Naive thymus-derived CD4-positive, alpha-beta T cell (primary cell): Measurements from ENCODE around the gene HUS1. TPM values are rescaled to one million over a fixed set of nuclear protein-coding genes. Genes with fewer than 3 reads are reported as not detected.

Experiments
- ATAC-seq: fragments of 150-1000 bp; cut with Tn5 transposase; 2 replicates; pipeline ENCODE4 v1.10.0; 2021; ENCODE audit warnings: mild to moderate bottlenecking, moderate library complexity
- CTCF ChIA-PET: fragments of 350-600 bp; sonication (Branson Sonifier 250); formaldehyde crosslinking; loops from one replicate; lab custom pipeline; 2021; ENCODE audit warnings: antibody characterized with exemption; lab: Charles Lee
- POLR2A ChIA-PET: fragments of 350-600 bp; sonication (Branson Sonifier 250); formaldehyde crosslinking; loops from one replicate; lab custom pipeline; 2021; ENCODE audit warnings: antibody characterized with exemption, inconsistent platforms; lab: Charles Lee
- DNase-seq, 9 donors: peaks; one replicate each; pipeline versions ENCODE4 v3.0.0 to v3.0.0-alpha.2; 2020 to 2022; ENCODE audit warnings: mixed read lengths in 1 of 9
- H3K27ac ChIP-seq: one replicate; pipeline ENCODE4 v1.7.0; 2013; ENCODE audit warnings: mild to moderate bottlenecking, low read depth, low read length, moderate library complexity
- H3K27me3 ChIP-seq, 2 donors: one replicate each; pipeline ENCODE4 v1.7.0; 2013; ENCODE audit warnings: low read length in 2 of 2, mild to moderate bottlenecking in 2 of 2, moderate library complexity in 2 of 2; ENCODE audit not compliant: control insufficient read depth in 2 of 2, insufficient read depth in 2 of 2
- H3K36me3 ChIP-seq, 3 experiments: 1 replicate in 2 of 3; 2 replicates in 1 of 3; pipeline ENCODE4 v1.7.0; 2013; ENCODE audit warnings: low read length in 3 of 3, mild to moderate bottlenecking in 3 of 3, moderate library complexity in 1 of 3; ENCODE audit not compliant: insufficient read depth in 3 of 3, control insufficient read depth in 2 of 3
- H3K4me1 ChIP-seq, 2 donors: one replicate each; pipeline ENCODE4 v1.7.0; 2013; ENCODE audit warnings: low read length in 2 of 2, mild to moderate bottlenecking in 2 of 2, moderate library complexity in 1 of 2; ENCODE audit not compliant: control insufficient read depth in 2 of 2, insufficient read depth in 2 of 2
- H3K4me3 ChIP-seq: 2 replicates; pipeline ENCODE4 v1.7.0; 2013; ENCODE audit warnings: mild to moderate bottlenecking, low read length
- H3K9me3 ChIP-seq, 3 experiments: 1 replicate in 2 of 3; 2 replicates in 1 of 3; pipeline ENCODE4 v1.7.0; 2013; ENCODE audit warnings: low read length in 3 of 3; ENCODE audit not compliant: control insufficient read depth in 2 of 3
- H3K27ac Mint-ChIP-seq, 9 donors: one replicate each; pipeline ENCODE4 v1.8.0; 2020 to 2022; ENCODE audit warnings: mixed read lengths in 9 of 9, mild to moderate bottlenecking in 8 of 9, moderate library complexity in 5 of 9, inconsistent platforms in 2 of 9
- H3K27me3 Mint-ChIP-seq, 5 donors: one replicate each; pipeline ENCODE4 v1.8.0; 2021 to 2022; ENCODE audit warnings: mixed read lengths in 5 of 5, mild to moderate bottlenecking in 1 of 5
- H3K36me3 Mint-ChIP-seq, 5 donors: one replicate each; pipeline ENCODE4 v1.8.0; 2020 to 2022; ENCODE audit warnings: mixed read lengths in 5 of 5, mild to moderate bottlenecking in 3 of 5, inconsistent platforms in 1 of 5
- H3K4me1 Mint-ChIP-seq, 7 donors: one replicate each; pipeline ENCODE4 v1.8.0; 2020 to 2022; ENCODE audit warnings: mixed read lengths in 7 of 7, mild to moderate bottlenecking in 3 of 7, inconsistent platforms in 1 of 7
- H3K4me3 Mint-ChIP-seq, 10 donors: one replicate each; pipeline ENCODE4 v1.8.0; 2020 to 2022; ENCODE audit warnings: mild to moderate bottlenecking in 10 of 10, mixed read lengths in 10 of 10, moderate library complexity in 6 of 10, inconsistent platforms in 2 of 10
- H3K9me3 Mint-ChIP-seq, 11 donors: one replicate each; pipeline ENCODE4 v1.8.0; 2020 to 2022; ENCODE audit warnings: mixed read lengths in 11 of 11, mild to moderate bottlenecking in 4 of 11, inconsistent platforms in 1 of 11, moderate library complexity in 1 of 11
- intact Hi-C, 2 donors: fragments of 100-400 bp; cut with micrococcal nuclease; formaldehyde crosslinking; loops; one replicate each; pipeline ENCODE4 v1.15.1; 2023
- polyA plus RNA-seq, 2 donors: library from polyadenylated mRNA; unstranded; fragments of 300-500 nt; fragmentation: Illumina TruSeq; gene quantifications; one replicate each; pipeline ENCODE4 v1.2.3, GENCODE V29; 2021
- total RNA-seq, 6 experiments: library from RNA in 5 of 6; stranded (reverse) in 5 of 6; gene quantifications; 1 replicate in 5 of 6; 2 replicates in 1 of 6; pipeline ENCODE4 v1.2.3 and lab custom pipeline; 2021 to 2026

HUS1 gene
- total and polyA plus RNA-seq, 7 experiments from 2014 or later: 36.1 to 84.0 (median 67.6) TPM

- H3K9me3 Mint-ChIP-seq: no peaks in the 10 kb centered on the region
- Histone ChIP-seq H3K27ac (no peak overlapping the region), H3K36me3 (no peaks in the 10 kb centered on the region), H3K4me1 (no peaks in the 10 kb centered on the region), H3K27me3 (no peaks in the 10 kb centered on the region), H3K9me3 (no peaks in the 10 kb centered on the region), H3K4me3 (no peak overlapping the region)
- no peaks in the 10 kb centered on the region for H3K4me1 Mint-ChIP-seq
- CTCF ChIA-PET: no interaction called here
- POLR2A ChIA-PET: no interaction called here
- peaks cover 0 to 24% (median 5%) of the 10 kb centered on the region in 5 donors for H3K27me3 Mint-ChIP-seq
- no peak for ATAC-seq
- H3K4me3 Mint-ChIP-seq: no peak overlapping the region
- H3K27ac Mint-ChIP-seq: no peak overlapping the region
- intact Hi-C loops: no loop called here
- no peak for DNase-seq
- peaks cover 0 to 18% (median 5%) of the 10 kb centered on the region in 5 donors for H3K36me3 Mint-ChIP-seq
Measured at GRCh38 chr7:47915616-47915976, 63.8 kb downstream of the HUS1 start.

- CTCF ChIA-PET: no interaction called here
- no peak overlapping the region for H3K27ac Mint-ChIP-seq
- no peaks in the 10 kb centered on the region for H3K9me3 Mint-ChIP-seq
- no peak overlapping the region for H3K4me3 Mint-ChIP-seq
- Histone ChIP-seq H3K27ac (no peak overlapping the region), H3K27me3 (no peaks in the 10 kb centered on the region), H3K36me3 (no peaks in the 10 kb centered on the region), H3K9me3 (no peaks in the 10 kb centered on the region), H3K4me1 (no peaks in the 10 kb centered on the region), H3K4me3 (no peak overlapping the region)
- POLR2A ChIA-PET: no interaction called here
- peaks cover 0 to 18% (median 5%) of the 10 kb centered on the region in 5 donors for H3K36me3 Mint-ChIP-seq
- ATAC-seq (no peak), DNase-seq (no peak)
- H3K27me3 Mint-ChIP-seq: peaks cover 0 to 24% (median 5%) of the 10 kb centered on the region in 5 donors
- no peaks in the 10 kb centered on the region for H3K4me1 Mint-ChIP-seq
- intact Hi-C loops: no loop called here
Measured at GRCh38 chr7:47914717-47915615, 64.4 kb downstream of the HUS1 start.

Other genes with a start within 250 kb of the HUS1 start
- gene PKD1L1, start 31.1 kb downstream of the HUS1 start, total RNA-seq: 1 to 10 TPM in 2 of 5 experiments, under 1 TPM in 3; 0.07 to 1.5 (median 0.95) TPM
- under 1 TPM in 1 of 2 donors, not detected in 1; 0.08 TPM for gene PKD1L1, start 31.1 kb downstream of the HUS1 start, polyA plus RNA-seq
- 1 to 10 TPM in 1 of 5 experiments, under 1 TPM in 2, not detected in 2; 0.53 to 1.5 (median 0.84) TPM for gene SUN3, start 49.5 kb upstream of the HUS1 start, total RNA-seq
- 1 to 10 TPM in 1 of 2 donors, not detected in 1; 2.7 TPM for gene SUN3, start 49.5 kb upstream of the HUS1 start, polyA plus RNA-seq
- gene C7orf57, start 55.9 kb upstream of the HUS1 start, total RNA-seq: under 1 TPM in 2 of 5 experiments, not detected in 3; 0.17 to 0.80 TPM
- gene C7orf57, start 55.9 kb upstream of the HUS1 start, polyA plus RNA-seq: under 1 TPM; 0.08 to 0.13 TPM
- 100 to 1,000 TPM in 1 of 5 experiments, 10 to 100 TPM in 4; 40.2 to 143 (median 89.4) TPM for gene UPP1, start 109.7 kb upstream of the HUS1 start, total RNA-seq
- gene UPP1, start 109.7 kb upstream of the HUS1 start, polyA plus RNA-seq: 100 to 1,000 TPM; 119 to 121 TPM
- under 1 TPM in 2 of 5 experiments, not detected in 3; 0.11 to 0.42 TPM for gene ABCA13, start 191.8 kb upstream of the HUS1 start, total RNA-seq
- gene ABCA13, start 191.8 kb upstream of the HUS1 start, polyA plus RNA-seq: not detected